ENCODE results near the gene RLF. TPM values are rescaled to one million over a fixed set of nuclear protein-coding genes. Genes with fewer than 3 reads are reported as not detected.

The RLF gene
- total and polyA plus RNA-seq, 9 of the 15 experiments (the other 6 are each of a cell fraction or from before 2014, with no cell fraction given), result 3.6 to 35.0 (median 21.2) TPM

GRCh38 chr1:40257688-40258444 is 96.7 kb downstream of the RLF start, which contains the start of gene ZMPSTE24 (continued):
- TF ChIP-seq BRF1 (IDR thresholded peaks at IDR 0.05; ENCODE audit: borderline replicate concordance, extremely low read depth, insufficient read length) (no peak), NR2C2 (CRISPR knock-in tag; IDR thresholded peaks at IDR 0.05) (peak; percentile 23; the same call in 1 of the 2 replicates), NR2C2 (tag; IDR thresholded peaks at IDR 0.05) (peak; percentile 83; the same call in 1 of the 2 replicates), ZNF124 (CRISPR knock-in tag; IDR thresholded peaks at IDR 0.05) (no peak), NR2C1 (IDR thresholded peaks at IDR 0.05) (peak; percentile 80), NR2C1 (tag; IDR thresholded peaks at IDR 0.05) (peak; percentile 82), CTBP1 (IDR thresholded peaks at IDR 0.05; ENCODE audit: borderline replicate concordance) (peak; percentile 92), SAP30 (IDR thresholded peaks at IDR 0.05; ENCODE audit: borderline replicate concordance, insufficient read depth, low read depth, low read length, poor library complexity, severe bottlenecking) (peak; percentile 95), ZBTB2 (IDR thresholded peaks at IDR 0.05) (peak; percentile 81), HNRNPH1 (optimal IDR thresholded peaks at IDR 0.05; ENCODE audit: low read depth, low read length) (no peak), NFXL1 (CRISPR knock-in tag; IDR thresholded peaks at IDR 0.05) (0 out of 2 replicates have a peak, but pooled peaks have one; percentile 35), ELF1 (tag; IDR thresholded peaks at IDR 0.05) (peak; percentile 93), ARID2 (IDR thresholded peaks at IDR 0.05) (no peak), IRF9 (tag; IDR thresholded peaks at IDR 0.05) (no peak), ZNF79 (CRISPR knock-in tag; IDR thresholded peaks at IDR 0.05; ENCODE audit: low read depth) (no peak)
- TF ChIP-seq, protein P1, sequence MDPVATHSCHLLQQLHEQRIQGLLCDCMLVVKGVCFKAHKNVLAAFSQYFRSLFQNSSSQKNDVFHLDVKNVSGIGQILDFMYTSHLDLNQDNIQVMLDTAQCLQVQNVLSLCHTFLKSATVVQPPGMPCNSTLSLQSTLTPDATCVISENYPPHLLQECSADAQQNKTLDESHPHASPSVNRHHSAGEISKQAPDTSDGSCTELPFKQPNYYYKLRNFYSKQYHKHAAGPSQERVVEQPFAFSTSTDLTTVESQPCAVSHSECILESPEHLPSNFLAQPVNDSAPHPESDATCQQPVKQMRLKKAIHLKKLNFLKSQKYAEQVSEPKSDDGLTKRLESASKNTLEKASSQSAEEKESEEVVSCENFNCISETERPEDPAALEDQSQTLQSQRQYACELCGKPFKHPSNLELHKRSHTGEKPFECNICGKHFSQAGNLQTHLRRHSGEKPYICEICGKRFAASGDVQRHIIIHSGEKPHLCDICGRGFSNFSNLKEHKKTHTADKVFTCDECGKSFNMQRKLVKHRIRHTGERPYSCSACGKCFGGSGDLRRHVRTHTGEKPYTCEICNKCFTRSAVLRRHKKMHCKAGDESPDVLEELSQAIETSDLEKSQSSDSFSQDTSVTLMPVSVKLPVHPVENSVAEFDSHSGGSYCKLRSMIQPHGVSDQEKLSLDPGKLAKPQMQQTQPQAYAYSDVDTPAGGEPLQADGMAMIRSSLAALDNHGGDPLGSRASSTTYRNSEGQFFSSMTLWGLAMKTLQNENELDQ (CRISPR knock-in tag; IDR thresholded peaks at IDR 0.05; ENCODE audit: borderline replicate concordance), result peak; percentile 72; the same call in 1 of the 2 replicates
- TF ChIP-seq, protein P2, sequence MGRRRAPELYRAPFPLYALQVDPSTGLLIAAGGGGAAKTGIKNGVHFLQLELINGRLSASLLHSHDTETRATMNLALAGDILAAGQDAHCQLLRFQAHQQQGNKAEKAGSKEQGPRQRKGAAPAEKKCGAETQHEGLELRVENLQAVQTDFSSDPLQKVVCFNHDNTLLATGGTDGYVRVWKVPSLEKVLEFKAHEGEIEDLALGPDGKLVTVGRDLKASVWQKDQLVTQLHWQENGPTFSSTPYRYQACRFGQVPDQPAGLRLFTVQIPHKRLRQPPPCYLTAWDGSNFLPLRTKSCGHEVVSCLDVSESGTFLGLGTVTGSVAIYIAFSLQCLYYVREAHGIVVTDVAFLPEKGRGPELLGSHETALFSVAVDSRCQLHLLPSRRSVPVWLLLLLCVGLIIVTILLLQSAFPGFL (CRISPR knock-in tag; IDR thresholded peaks at IDR 0.05), result no peak
- TF ChIP-seq, protein P3, sequence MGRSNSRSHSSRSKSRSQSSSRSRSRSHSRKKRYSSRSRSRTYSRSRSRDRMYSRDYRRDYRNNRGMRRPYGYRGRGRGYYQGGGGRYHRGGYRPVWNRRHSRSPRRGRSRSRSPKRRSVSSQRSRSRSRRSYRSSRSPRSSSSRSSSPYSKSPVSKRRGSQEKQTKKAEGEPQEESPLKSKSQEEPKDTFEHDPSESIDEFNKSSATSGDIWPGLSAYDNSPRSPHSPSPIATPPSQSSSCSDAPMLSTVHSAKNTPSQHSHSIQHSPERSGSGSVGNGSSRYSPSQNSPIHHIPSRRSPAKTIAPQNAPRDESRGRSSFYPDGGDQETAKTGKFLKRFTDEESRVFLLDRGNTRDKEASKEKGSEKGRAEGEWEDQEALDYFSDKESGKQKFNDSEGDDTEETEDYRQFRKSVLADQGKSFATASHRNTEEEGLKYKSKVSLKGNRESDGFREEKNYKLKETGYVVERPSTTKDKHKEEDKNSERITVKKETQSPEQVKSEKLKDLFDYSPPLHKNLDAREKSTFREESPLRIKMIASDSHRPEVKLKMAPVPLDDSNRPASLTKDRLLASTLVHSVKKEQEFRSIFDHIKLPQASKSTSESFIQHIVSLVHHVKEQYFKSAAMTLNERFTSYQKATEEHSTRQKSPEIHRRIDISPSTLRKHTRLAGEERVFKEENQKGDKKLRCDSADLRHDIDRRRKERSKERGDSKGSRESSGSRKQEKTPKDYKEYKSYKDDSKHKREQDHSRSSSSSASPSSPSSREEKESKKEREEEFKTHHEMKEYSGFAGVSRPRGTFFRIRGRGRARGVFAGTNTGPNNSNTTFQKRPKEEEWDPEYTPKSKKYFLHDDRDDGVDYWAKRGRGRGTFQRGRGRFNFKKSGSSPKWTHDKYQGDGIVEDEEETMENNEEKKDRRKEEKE (IDR thresholded peaks at IDR 0.05; ENCODE audit: borderline replicate concordance in 1 of 2, control insufficient read depth in 1 of 2, low read depth in 2 of 2, low read length in 1 of 2), result peak in 1 of 2 experiments; percentile 99; a peak in 2 of 4 replicates
